GM12878 (cell line): ENCODE data around the gene CD63. TPM values are rescaled to one million over a fixed set of nuclear protein-coding genes. Genes with fewer than 3 reads are reported as not detected.

Source experiments
- DPF2 ChIP-seq: fragments of 450-650 bp; IDR thresholded peaks from 2 replicates; pipeline ENCODE4 v1.6.1; 2017; ENCODE audit warnings: mild to moderate bottlenecking
- E4F1 ChIP-seq: fragments of 450-650 bp; IDR thresholded peaks from 2 replicates; pipeline ENCODE4 v1.6.1; 2018; ENCODE audit warnings: borderline replicate concordance, mild to moderate bottlenecking; ENCODE audit not compliant: partially characterized antibody
- polyA plus RNA-seq, 11 experiments: library from polyadenylated mRNA; depleted of rRNA in 4 of 11; unstranded in 6 of 11; stranded (reverse) in 5 of 11; fragments of >200 nt; fragmentation: Nextera tagmentation in 4 of 11; fragmentation: Illumina TruSeq in 1 of 11; extraction: Ambion mirVana in 4 of 11; extraction: Trizol in 1 of 11; gene quantifications; 1 replicate in 1 of 11; 2 replicates in 10 of 11; pipeline versions ENCODE4 v1.2.1 to v1.2.3, GENCODE V29; 2011 to 2016; ENCODE audit warnings: inconsistent platforms in 2 of 11, missing spikeins in 2 of 11, low read depth in 1 of 11
- total RNA-seq, 4 experiments: library from RNA; depleted of rRNA in 3 of 4; stranded (reverse); fragments of >200 nt in 3 of 4; fragmentation: Illumina TruSeq in 1 of 4; extraction: Trizol in 1 of 4; gene quantifications; 2 replicates each; pipeline versions ENCODE4 v1.2.1 to v1.2.3, GENCODE V29; 2013 to 2021
- TF ChIP-seq, protein P1 (sequence below): IDR thresholded peaks from 2 replicates; pipeline ENCODE4 v1.6.1; 2012; ENCODE audit warnings: mild to moderate bottlenecking, low read depth, low read length

The CD63 gene
- total and polyA plus RNA-seq, 10 of the 15 experiments (the other 5 are each of a cell fraction or from before 2014, with no cell fraction given) = 147 to 220 (median 183) TPM

DNA sequence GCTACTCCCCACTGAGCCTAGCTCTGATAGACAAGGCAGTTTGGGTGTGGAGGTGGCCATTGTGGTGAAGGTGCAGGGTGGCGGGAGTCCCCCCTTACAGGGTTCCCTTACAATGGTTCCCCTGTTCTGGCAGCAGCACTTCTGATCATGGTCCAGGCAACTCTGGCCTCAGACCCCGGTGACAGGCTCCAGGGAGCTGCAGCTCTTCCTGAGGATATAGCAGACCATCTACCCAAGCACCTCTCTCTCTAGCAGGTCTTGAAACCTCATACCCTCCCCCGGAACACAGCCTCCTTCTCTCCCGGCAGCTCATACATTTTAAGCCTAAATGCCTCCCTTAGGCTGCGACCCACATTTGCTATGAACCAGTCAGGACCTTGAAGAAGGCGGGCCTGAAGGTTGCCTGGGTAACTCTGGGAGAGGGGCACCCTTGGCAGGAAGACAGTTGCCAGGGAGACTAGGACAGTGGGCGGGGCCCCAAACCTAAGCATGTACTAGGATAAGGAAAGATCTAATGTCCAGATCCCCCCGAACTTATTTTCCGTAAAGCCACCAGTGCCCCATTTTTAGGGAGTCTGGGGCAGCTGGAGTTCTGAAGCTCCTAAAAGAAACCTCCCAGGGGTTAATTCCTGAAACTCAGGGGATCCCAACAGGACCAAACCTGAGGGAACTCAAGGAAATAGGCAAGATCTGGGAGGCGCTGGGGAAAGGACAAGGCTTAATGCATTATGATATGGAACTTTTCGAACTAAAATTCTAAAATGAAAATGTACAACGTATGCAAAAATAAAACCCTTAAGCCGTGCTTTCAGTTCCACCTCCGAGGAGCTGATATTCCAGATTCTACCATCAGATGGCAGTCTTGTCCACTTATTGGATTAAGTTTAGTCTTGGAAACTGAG, 9.6 kb upstream of the CD63 start (continued):
- TF ChIP-seq, protein P1, sequence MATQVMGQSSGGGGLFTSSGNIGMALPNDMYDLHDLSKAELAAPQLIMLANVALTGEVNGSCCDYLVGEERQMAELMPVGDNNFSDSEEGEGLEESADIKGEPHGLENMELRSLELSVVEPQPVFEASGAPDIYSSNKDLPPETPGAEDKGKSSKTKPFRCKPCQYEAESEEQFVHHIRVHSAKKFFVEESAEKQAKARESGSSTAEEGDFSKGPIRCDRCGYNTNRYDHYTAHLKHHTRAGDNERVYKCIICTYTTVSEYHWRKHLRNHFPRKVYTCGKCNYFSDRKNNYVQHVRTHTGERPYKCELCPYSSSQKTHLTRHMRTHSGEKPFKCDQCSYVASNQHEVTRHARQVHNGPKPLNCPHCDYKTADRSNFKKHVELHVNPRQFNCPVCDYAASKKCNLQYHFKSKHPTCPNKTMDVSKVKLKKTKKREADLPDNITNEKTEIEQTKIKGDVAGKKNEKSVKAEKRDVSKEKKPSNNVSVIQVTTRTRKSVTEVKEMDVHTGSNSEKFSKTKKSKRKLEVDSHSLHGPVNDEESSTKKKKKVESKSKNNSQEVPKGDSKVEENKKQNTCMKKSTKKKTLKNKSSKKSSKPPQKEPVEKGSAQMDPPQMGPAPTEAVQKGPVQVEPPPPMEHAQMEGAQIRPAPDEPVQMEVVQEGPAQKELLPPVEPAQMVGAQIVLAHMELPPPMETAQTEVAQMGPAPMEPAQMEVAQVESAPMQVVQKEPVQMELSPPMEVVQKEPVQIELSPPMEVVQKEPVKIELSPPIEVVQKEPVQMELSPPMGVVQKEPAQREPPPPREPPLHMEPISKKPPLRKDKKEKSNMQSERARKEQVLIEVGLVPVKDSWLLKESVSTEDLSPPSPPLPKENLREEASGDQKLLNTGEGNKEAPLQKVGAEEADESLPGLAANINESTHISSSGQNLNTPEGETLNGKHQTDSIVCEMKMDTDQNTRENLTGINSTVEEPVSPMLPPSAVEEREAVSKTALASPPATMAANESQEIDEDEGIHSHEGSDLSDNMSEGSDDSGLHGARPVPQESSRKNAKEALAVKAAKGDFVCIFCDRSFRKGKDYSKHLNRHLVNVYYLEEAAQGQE = no peak
- TF ChIP-seq E4F1 (peak; percentile 29), DPF2 (peak; percentile 48)
